Measurements from ENCODE around the gene SLC25A51.

SLC25A51 gene, protein sequence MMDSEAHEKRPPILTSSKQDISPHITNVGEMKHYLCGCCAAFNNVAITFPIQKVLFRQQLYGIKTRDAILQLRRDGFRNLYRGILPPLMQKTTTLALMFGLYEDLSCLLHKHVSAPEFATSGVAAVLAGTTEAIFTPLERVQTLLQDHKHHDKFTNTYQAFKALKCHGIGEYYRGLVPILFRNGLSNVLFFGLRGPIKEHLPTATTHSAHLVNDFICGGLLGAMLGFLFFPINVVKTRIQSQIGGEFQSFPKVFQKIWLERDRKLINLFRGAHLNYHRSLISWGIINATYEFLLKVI

DNA sequence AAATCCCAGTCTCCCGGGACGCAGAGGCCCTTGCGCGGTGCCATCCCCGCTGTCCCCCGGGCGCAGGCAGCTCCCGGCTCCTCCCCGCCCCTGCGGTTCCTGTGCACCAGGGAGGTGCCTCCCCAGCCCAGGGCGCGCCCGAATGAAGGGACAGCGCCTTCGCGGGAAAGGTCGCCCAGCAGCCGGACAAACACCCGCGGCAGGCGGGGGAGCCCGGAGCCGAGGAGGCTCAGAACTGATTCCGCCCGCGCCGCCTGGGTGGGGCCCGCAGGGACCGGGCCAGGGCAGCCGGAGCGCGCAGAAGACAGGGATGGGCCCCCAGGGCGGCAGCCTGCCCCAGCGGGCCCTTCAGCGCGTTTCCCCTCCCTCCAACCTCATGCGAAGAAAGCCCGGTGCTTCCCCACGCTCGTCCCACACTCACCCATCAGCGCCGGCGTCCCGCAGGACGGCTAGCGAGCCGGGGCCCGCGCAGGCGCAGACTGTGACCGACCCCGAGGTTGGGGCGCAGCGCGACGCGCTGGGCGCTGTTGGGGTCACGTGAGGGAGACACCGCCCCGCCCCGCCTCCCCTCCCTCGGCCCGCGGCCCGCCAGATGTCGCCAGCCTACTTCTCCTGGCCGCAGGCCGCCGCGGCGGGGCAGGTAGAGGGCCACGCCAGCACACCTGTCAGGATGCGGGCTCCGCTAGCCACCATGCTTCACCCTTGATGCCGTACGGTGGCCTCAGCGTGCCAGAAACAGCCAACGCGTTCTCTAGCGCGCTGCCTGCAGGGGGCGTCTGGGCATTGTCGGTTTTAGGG is at the start of gene SLC25A51:
Gene SLC25A51 (minus strand): TSS at position 481 of the 798 bp plus-strand sequence. CDS start 15,577 bp downstream, outside the sequence.
- peak; percentile 52 to 98 (median 89) for DNase-seq

DNA sequence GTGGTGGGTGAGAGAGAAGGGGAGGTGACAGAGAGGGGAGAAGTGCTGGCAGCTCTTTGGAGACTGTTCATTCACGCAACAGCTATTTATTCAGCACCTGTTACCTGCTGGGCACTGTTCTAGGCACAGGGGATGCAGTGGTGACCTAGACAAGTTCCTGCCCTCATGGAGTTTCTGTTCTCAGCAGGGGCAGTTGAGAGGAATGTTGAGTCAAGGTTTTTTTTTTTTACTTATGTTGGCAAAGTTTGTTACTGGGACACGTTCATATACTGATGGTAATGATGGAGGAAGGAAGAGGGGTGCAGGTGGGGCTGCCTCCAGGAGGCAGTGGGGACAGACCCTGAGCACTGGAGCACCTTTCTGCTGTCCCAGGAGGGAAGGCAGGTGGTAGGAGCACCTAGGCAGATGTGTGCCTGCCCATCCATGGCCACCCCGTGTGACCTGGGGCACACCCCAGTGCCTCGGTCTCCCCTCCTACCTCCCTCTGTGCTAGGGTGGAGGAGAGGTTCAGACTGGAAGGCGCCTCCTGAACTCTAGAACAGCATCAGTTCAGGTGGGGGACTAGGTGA is 49.4 kb upstream of the SLC25A51 start:
- no peak for DNase-seq

DNA sequence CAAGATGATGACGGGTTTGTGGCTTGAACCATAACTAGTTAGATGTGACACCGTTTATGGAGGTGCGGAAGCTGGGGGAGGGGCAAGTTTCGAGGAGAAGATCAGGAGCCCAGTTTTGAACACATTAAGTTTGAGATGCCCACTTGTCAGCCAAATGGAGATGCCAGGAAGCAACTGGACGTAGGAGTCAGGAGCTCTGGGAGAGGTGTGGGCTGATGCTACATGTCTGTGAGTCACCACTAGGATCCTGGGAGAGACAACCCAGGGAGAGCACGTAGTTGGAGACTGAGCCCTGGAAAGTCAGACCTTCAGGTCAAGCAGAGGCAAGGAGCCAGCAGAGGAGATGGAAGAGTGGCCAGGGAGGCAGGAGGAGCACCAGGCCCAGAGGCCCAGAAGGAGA is 48.8 kb upstream of the SLC25A51 start:
- no peak for DNase-seq

DNA sequence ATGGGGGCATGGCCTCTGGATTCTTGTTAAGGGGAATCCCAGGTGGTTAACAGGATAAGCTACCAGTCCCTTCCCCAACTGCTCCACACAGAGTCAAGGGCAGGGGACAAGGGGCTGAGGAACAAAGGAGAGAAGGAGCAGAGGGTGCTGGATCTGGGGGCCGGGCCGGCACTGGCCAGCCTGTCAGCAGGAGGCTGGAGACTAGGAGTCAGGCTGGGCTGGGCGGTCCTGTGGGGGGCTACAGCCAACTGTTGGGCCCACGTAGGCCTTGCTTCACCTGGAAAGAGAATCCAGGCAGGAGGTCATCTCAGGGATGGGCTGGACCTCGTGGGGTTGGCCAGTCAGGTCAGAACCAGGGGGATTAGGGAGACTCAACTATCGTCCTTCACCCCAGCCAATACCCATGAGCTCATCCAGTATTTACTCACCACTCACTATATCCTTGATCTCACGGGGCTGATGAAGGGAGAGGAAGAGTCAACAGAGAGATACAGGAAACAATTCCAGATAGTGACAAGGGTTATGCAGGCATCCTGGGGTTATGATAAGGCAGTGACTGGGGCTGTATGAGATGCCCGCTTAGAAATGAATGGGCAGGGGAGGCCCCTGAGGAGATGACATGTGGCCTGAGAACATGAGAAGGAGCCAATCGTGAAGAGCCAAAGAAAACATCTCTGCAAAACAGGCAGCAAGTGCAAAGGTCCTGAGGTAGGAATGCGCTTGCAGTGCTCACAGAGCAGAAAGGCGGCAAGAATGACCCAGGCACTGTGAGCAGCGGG is 47.9 kb upstream of the SLC25A51 start:
- DNase-seq, result no peak

DNA sequence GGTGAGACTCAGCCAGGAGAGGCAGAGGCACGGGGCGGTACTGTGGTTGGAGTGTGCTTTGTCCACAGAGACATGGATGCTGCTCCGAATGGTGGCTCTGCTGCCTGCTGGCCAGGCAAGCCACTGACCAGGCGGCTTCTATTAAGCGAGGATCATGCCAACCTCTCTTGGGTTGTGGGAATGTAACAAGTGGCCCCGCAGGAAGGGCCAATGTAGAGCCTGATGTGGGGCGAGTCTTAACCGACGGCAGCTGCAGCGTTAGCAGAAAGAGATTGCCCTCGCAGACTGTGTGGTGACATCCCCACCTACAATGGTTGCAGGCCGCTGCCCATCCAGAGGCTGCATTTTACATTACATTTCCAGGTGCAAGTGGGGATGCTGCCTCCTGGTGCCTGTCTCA is 46.6 kb upstream of the SLC25A51 start:
- no peak for DNase-seq

DNA sequence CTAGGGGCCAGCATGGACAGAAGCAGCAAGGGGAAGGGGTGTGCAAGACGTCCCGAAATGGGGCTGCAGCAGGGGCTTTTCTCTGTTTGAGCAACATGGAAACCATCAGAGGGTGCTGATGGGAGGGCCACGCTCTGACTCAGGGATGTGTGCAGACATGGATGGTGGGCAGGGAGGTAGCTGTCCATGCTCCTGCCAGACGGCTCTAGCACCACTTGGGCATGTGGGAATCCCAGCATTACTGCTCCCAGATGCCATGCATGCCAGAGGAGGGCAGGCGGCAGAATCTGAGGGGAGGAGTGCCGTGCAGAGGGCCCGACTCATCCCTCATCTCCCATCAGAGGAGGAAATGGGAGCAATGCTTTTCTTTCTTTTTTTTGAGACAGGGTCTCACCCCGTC is 45.6 kb upstream of the SLC25A51 start:
- DNase-seq, result no peak

DNA sequence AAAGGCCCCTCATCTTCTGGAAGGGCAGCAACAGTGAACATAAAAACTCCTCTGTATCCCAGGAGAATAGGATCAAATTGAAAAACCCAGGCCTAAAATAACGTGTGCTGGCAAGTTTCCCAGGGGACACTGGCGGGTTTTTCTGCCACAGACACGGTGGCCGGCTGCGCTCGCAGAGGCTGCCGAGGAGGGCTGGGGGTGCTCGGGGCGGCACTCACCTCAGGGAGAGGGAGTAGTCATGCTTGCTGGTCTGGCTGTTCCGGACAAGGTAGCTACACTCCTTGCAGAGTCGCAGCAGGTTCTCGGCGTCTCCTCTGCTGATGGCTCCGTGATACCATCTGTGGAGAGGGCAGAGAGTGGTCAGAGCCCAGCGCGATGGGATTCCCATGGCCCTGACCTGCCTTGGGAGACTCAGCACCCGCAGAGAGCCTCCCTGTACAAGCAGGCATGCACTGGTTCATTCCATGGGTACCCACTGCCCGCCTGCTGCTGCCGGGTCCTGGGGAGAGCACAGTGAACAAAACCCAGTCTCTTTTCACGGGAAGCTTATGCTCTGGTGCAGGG is 44.6 kb upstream of the SLC25A51 start:
- DNase-seq, result no peak

DNA sequence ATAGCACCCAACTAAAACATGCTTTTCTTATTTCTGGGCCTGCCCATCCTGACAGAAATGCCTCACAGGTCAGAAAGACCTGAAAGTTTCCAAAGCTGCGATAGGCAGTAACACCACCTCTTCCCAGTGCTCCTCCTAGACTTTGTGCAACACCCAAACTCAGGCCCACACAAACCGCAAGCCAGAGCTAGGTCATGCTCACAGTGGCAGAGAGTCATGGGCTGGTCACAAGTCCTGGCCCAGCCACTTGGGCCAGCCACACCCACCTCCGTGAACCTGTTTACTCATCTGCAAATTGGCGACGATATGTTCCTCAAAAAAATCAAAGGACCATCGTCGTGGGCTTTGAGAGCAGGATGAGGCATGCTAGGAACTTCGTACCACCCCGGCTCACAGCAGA is 44.0 kb upstream of the SLC25A51 start:
- DNase-seq, result no peak

DNA sequence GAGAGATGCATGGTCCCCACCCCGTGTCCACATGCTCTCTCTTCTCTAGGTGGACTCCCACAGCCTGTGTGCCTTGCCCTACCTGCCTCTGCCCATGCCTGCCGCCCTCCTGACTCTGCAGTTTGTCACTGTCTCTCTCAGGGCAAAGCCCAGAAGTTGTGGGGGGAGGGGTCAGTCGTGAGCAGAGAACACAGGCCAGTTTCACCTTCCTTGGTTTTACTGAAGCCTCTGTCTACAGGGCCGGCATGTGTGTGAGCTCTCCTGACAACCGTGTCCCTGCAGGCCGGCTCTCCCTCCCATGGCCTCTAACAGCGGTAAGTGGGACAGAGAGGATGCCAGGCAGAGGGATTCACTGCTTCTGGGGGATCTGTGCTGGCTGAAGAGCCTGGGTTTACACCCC is 43.5 kb upstream of the SLC25A51 start:
- no peak for DNase-seq

DNA sequence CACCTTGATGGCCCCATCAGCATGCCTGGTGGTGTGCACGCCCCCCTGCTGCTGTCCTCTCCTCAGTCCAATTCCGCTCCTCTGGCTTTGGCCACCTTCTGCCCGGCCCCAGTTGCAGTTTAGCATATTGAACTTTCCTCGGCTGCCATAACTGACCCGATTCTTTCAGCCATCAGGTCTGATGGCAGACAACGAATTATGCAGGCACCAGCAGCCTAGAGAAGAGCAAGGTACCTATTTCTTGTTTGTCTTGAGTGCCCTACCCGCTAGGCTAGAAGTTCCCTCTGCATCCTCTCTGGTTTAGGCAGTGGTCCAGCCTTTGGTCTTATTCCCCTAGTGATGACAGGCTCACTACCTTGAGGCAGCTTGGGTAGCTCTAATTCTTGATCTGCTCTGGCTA is 43.0 kb upstream of the SLC25A51 start:
- no peak for DNase-seq

DNA sequence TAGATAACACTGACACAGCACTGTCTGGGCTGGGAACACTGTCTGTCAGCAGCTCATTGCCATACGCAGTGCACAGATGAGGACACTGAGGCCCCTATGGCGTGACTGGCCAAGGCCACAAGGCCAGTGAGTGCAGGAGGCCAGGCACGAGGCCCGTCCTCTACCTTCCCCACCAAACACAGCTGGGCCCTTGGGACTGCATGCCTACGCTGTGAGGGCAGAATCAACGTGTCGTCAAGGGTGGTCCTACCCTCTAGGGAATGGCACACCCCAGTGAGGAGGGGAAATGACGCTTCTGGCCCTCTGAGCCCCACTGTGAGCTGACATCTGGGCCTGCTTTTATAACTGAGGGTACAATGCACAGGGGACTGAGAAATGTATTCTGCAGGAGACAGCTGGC is 42.1 kb upstream of the SLC25A51 start:
- no peak for DNase-seq

DNA sequence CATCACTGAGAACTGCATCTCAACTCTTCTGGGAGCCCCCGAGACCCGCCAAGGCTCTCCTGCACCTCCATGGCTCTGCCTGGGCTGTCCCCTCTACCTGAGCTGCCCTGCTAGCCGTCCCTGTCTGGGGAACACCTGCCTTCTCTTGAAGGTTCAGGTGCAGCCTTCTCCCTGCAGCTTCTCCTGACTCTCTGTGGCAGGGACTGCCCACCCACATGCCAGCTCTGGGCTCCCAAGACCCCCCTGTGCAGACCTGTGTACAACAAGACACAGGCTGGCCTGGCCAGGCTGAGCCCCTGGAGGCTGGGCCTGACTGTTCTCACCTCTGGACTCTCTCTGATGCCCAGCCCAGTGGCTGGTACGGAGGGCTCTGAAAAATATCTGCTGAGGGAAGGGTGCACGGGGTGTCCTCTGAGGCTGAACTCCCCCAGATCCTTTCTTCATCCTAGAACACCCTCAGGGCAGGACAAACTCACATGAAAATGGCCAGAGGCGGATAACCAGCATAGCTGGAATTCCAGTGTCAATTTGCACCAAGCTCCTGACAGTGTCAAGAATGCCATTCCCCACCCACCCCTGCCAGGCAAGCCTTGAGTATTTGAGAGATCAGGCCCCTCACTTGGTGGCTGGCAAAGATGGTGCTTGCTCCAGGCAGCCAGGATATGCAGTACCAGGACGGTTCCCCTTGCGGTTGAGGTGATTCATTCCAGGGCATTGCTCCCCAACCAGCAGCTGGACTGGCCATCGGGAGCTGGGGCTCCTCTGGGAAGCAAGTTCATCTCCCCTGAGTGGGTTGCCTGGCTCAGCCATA is 40.9 kb upstream of the SLC25A51 start:
- DNase-seq, result no peak

DNA sequence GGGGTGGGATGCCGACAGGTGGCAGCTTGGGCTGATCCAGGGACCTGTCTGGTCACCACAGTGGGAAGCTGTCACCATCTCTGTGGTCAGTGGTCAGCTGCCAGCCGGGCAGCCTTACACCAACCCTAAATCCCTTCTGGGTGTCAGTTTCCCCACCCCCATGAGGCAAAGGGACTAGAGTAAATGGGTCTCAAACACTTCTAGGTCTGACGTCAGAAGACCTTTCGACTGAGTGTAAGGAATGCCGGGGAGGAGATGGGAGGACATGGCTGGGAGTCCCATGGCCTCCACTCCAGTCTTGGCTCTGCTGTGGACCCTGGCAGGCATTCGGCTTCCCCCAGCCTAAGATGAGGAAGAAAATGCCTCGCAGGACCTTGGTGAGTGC is 40.3 kb upstream of the SLC25A51 start:
- DNase-seq, result no peak

DNA sequence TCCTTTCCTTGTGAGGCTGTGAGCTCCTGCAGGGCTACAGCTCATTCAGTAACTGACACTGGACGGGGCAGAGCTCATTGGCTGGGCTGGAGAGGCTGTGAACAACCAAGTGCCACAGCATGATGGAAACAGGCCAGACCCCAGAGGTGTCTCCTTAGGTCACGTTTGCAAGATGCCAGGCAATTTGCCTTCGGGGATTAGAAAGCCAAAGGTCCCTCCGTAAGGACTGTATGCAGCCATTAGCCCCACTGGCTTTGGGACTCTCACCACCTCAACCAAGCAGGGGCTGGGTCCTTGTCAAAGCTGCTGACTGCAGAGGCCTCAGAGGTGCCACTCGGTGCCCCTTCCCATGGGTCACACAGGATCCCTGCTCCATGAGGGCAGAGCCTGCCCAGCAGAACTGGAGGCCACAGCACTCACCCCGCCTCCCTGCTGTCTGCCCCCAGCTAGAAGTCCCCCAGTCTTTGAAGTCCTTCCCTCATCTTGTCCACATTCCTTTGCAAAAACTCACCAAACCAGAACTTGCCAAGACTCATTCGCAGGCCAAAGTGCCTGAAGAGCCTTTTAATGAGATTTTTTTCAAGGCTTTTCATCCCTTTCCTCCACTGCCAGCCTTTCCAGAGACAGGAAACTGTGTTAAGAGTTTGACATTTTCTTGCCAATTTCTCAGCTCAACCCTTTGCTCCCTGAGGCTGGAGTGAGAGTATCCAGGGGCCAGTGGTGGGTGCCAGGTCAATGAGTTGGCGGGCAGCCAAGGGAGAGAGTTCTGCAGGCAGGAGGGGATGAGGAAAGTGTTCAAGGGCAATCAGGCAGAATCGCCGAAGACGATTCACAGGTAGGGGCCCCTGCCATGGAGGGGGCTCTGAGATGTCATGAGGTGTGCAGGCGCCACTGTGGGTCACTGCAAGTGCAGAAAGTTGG is 39.7 kb upstream of the SLC25A51 start:
- peak in 6 of 14 donors; percentile 32 to 75 (median 62) for DNase-seq

DNA sequence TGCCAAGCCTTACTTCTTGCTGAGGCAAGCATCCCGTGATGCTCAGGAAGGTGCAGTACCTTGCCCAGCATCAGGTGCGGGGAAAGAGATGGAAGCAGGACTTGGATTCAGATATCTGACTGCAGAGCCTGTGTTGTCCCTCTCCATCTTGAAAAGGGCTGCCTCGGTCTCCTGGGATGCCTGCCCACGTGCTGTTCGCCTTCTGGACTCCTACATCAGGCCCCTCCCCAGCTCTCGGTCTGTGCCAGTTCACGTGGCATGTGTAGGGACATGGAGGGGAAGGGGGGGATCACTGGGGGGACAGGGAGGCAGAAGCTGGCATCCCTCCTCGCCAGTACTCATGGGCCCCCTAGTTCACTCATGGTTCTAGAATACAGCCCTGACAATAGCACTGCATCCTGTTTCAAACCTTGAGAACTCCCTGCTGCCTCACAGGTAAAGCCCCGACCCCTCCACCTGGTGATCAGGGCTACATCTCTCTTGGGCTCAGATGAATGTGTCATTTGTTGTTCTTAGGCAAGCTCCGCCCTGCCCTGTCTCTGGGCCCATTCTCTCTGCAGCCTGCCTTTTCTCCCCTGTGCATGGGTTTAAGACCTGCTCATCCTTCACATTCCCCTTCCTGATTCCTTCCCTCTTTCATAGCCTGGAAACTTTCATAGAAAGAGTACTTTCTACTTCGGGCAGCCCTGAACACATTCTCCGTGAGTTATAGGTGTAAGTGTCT is 38.9 kb upstream of the SLC25A51 start:
- no peak for DNase-seq

DNA sequence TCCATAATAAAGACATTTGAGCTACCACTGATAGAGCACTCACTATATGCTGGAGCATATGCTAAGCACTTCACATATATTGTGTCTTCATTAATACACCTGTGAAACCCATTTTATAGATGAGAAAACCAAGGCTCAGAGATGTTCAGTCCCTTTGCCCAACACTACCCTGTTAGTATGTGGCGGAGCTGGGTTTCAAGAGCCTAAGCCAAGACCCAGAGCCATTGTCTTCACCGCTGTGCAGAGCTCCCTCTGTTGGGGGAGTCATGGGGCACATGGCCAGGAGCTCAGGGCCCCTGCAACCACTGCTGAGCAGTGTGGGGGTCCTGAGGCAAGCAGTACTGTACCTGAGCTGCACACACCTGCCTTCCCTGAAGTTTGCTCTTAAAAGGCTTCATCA is 37.3 kb upstream of the SLC25A51 start:
- no peak for DNase-seq

DNA sequence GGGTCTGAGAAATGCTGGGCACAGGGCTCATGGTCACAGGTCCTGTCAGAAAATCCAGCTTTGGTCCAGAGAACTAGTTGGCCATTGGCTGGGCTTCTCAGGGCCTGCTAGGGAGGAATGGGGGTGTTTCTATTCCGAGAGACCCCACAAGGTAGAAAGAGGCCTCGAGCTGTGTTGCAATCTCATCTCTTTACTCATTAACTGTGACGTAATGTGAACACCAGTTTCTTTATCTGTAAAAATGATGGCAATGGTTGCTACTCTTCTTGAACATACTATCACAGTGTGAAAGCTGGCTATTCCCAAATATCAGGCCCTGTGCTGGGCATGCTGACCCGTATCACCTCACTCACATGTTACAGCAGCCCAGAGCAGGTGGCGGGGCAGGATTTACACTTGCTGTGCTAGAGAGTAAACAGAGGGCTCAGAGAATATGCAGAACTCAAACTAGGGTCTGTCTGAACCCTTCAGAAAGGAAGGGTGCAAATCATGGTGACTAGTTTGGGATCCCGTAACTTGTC is 35.7 kb upstream of the SLC25A51 start:
- DNase-seq, result no peak

DNA sequence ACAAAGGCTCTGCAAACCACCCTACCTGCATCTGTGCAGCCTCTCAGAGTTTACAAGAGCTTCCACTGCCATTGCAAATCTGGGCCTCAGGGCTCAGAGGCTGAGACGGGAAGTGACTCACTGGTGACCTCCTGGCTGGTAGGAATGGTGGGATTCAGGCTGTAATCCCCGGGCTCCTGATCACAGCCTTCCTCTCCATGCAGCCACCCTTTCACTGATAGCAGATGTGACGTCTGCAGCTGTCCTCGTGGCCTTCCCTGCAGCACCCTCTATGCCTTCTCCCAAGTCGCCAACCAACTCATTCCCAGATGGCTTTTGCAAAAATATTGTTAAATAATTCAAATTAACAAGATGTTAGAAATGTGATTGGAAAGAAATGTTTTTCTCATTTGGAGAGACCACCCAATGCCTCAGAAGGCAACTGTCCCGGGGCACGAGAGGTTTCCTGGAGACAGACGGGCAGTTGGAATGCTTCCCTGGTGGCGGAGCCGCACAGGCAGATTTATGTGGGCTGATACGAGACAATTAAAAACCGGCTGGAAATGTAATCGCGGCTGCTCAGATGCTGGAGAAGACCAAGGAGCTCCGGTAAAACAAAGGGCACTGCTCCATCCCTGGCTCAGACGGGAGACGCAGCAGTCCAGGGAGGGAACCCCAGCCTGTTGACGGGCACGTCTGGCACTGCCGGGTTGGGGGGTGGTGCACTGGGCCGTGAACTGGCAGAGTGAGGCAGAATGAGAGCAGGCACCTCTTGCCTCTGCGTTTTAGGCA is 34.4 kb upstream of the SLC25A51 start:
- DNase-seq, result peak in 4 of 14 donors; percentile 14 to 49 (median 28)

DNA sequence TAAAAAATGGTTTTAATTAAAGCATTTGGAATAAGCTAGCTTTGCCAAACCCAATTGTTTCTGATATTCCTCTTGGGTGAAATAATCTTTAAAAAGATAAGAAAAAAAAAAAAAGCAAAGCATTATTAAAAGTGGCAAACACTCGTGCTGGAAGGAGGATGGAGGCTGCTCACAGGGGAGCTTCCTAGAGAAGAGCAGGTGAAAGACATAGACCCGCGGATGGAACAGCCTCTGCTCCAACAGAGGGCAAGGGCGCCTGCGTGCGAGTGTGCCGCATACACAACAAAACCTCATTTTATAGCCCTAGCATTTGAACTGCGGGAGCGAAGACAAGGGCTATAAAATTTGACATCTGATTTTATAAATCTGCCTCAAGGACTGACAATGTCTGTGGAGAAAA is 33.4 kb upstream of the SLC25A51 start:
- DNase-seq, result no peak
